ENCODE data around the gene KIAA0232. TPM values are rescaled to one million over a fixed set of nuclear protein-coding genes. Genes with fewer than 3 reads are reported as not detected.

Gene KIAA0232
- polyA plus RNA-seq, 1 donor (not counting 4 experiments of a cell fraction or from before 2014, with no cell fraction given), result 10.0 TPM

DNA sequence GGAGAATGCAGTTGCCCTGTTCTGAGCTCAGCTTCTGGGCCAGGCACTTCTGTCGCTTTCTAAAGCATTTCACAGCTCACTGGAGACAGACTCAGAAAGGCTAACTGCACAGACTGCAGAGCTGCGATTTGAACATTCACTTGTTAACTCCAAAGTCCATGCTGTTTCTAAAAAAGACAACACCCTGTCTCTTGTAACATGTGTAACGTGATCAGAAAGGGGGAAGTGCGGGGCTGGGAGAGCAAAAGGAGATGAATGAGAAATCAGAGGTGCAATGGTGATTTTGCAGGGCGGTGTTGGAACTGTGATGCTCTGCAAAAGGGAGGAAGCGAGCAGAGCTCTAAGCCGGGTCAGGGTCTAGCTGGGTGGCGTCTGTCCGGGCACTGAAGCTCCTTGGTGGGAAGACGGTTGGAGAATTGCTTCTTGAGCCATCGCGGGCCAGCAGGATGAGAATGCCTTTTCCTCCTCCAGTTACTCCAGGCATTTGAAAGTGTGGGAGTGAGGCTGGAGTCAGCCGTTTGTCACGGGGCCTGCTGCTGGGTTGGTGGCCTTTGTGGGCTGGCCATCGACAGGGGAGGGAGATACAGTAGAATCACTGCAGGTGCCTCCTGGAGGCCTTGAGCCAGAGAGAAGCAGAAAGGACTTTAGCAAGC is 147.4 kb downstream of the KIAA0232 start:
- DNase-seq (ENCODE audit: low read depth, low spot score) (no peak), FAIRE-seq (no peak)
- no peak overlapping the region for H2AFZ ChIP-seq (ENCODE audit: control insufficient read depth, low read length)
- H3K36me3 ChIP-seq (ENCODE audit: control insufficient read depth in 2 of 2, extremely low read depth in 1 of 2, insufficient read depth in 2 of 2, low read length in 2 of 2), result peaks cover 3% of the 10 kb centered on the region in 2 experiments
- no peaks in the 10 kb centered on the region for H3K27me3 ChIP-seq (ENCODE audit: control insufficient read depth, extremely low read depth, insufficient read depth, low read length)
- no peak overlapping the region for H3K27ac ChIP-seq (ENCODE audit: control insufficient read depth, insufficient read depth, low read length)
- H3K9me1 ChIP-seq (ENCODE audit: control insufficient read depth, extremely low read depth, insufficient read depth, low read length), result no peaks in the 10 kb centered on the region
- H3K9ac ChIP-seq (ENCODE audit: control insufficient read depth, extremely low read depth, insufficient read depth, low read length), result no peak overlapping the region
- dilution Hi-C loops (cut with MboI; ENCODE audit: extremely low pct_ligation_motif_present, low sequenced_read_pairs), result no loop called here
- no peaks in the 10 kb centered on the region for H3K4me1 ChIP-seq (ENCODE audit: control insufficient read depth, extremely low read depth, insufficient read depth, low read length)
- no peak overlapping the region for H3K4me3 ChIP-seq (ENCODE audit: control insufficient read depth in 2 of 3, extremely low read depth in 1 of 3, insufficient read depth in 2 of 3, low read depth in 1 of 3, low read length in 3 of 3)
- H4K20me1 ChIP-seq (ENCODE audit: control insufficient read depth, extremely low read depth, insufficient read depth, low read length), result no peaks in the 10 kb centered on the region
- TF ChIP-seq, protein P1, sequence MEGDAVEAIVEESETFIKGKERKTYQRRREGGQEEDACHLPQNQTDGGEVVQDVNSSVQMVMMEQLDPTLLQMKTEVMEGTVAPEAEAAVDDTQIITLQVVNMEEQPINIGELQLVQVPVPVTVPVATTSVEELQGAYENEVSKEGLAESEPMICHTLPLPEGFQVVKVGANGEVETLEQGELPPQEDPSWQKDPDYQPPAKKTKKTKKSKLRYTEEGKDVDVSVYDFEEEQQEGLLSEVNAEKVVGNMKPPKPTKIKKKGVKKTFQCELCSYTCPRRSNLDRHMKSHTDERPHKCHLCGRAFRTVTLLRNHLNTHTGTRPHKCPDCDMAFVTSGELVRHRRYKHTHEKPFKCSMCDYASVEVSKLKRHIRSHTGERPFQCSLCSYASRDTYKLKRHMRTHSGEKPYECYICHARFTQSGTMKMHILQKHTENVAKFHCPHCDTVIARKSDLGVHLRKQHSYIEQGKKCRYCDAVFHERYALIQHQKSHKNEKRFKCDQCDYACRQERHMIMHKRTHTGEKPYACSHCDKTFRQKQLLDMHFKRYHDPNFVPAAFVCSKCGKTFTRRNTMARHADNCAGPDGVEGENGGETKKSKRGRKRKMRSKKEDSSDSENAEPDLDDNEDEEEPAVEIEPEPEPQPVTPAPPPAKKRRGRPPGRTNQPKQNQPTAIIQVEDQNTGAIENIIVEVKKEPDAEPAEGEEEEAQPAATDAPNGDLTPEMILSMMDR (optimal IDR thresholded peaks at IDR 0.05 in 1 of 3, IDR thresholded peaks at IDR 0.05 in 1 of 3, conservative IDR thresholded peaks at IDR 0.05 in 1 of 3; ENCODE audit: extremely low read depth in 1 of 3, insufficient read depth in 2 of 3, low read length in 3 of 3), result no peak
- TF ChIP-seq EZH2 (IDR thresholded peaks at IDR 0.05; ENCODE audit: low read length), result no peak
- no peak overlapping the region for H3K4me2 ChIP-seq (ENCODE audit: control insufficient read depth, extremely low read depth, insufficient read depth, low read depth, low read length)
- H3K79me2 ChIP-seq (ENCODE audit: control insufficient read depth, insufficient read depth, low read length), result no peaks in the 10 kb centered on the region
- no peaks in the 10 kb centered on the region for H3K9me3 ChIP-seq (ENCODE audit: control insufficient read depth, low read depth, low read length)

DNA sequence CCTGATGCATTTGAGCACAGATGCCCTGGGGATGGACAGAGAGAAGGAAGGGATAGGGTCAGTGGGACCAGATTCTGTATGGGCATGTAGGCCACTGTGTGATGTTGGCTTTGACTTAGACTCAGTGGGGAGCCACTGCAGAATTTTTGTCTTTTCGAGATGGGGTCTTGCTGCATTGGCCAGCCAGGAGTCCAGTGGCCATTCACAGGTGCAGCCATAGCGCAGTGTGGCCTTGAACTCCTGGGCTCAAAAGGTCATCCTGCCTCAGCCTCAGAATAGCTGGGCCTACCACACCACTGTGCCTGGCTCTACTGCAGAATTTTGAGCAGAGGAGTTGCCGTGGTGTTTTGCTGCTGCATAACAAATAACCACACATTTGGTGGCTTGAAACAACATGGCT is 149.9 kb downstream of the KIAA0232 start:
- TF ChIP-seq, protein P1 (optimal IDR thresholded peaks at IDR 0.05 in 1 of 3, IDR thresholded peaks at IDR 0.05 in 1 of 3, conservative IDR thresholded peaks at IDR 0.05 in 1 of 3; ENCODE audit: extremely low read depth in 1 of 3, insufficient read depth in 2 of 3, low read length in 3 of 3), result no peak
- TF ChIP-seq EZH2 (IDR thresholded peaks at IDR 0.05; ENCODE audit: low read length), result no peak
- Histone ChIP-seq H4K20me1 (ENCODE audit: control insufficient read depth, extremely low read depth, insufficient read depth, low read length) (no peaks in the 10 kb centered on the region), H3K4me2 (ENCODE audit: control insufficient read depth, extremely low read depth, insufficient read depth, low read depth, low read length) (no peak overlapping the region), H3K4me3 (ENCODE audit: control insufficient read depth in 2 of 3, extremely low read depth in 1 of 3, insufficient read depth in 2 of 3, low read depth in 1 of 3, low read length in 3 of 3) (no peak overlapping the region), H3K79me2 (ENCODE audit: control insufficient read depth, insufficient read depth, low read length) (no peaks in the 10 kb centered on the region), H3K9me3 (ENCODE audit: control insufficient read depth, low read depth, low read length) (no peaks in the 10 kb centered on the region), H3K36me3 (ENCODE audit: control insufficient read depth in 2 of 2, extremely low read depth in 1 of 2, insufficient read depth in 2 of 2, low read length in 2 of 2) (peaks cover 1 to 3% of the 10 kb centered on the region in 2 experiments), H3K4me1 (ENCODE audit: control insufficient read depth, extremely low read depth, insufficient read depth, low read length) (no peaks in the 10 kb centered on the region), H3K9me1 (ENCODE audit: control insufficient read depth, extremely low read depth, insufficient read depth, low read length) (no peaks in the 10 kb centered on the region), H2AFZ (ENCODE audit: control insufficient read depth, low read length) (no peak overlapping the region), H3K27ac (ENCODE audit: control insufficient read depth, insufficient read depth, low read length) (no peak overlapping the region), H3K9ac (ENCODE audit: control insufficient read depth, extremely low read depth, insufficient read depth, low read length) (no peak overlapping the region), H3K27me3 (ENCODE audit: control insufficient read depth, extremely low read depth, insufficient read depth, low read length) (no peaks in the 10 kb centered on the region)
- FAIRE-seq (no peak), DNase-seq (ENCODE audit: low read depth, low spot score) (no peak)
- dilution Hi-C loops (cut with MboI; ENCODE audit: extremely low pct_ligation_motif_present, low sequenced_read_pairs), result no loop called here

Measured in keratinocyte (primary cell).